22Rv1 (cell line): ENCODE measurements around the gene SMARCAD1.

Experiments
- CTCF ChIP-seq: fragments of 450-650 bp; IDR thresholded peaks from 2 replicates; pipeline ENCODE4 v1.5.1; 2017; ENCODE audit warnings: mild to moderate bottlenecking
- ZFX ChIP-seq: fragments of 450-650 bp; IDR thresholded peaks from 2 replicates; pipeline ENCODE4 v1.6.1; 2017; ENCODE audit warnings: antibody characterized with exemption, borderline replicate concordance

- TF ChIP-seq CTCF: no peak
- no peak for TF ChIP-seq ZFX
These were observed 99.0 kb downstream of the SMARCAD1 start for GRCh38 chr4:94306713-94307112.
